Right lobe of liver (tissue), 6 donors: ENCODE results near the gene SLC38A1. TPM values are rescaled to one million over a fixed set of nuclear protein-coding genes. Genes with fewer than 3 reads are reported as not detected.
"Not testable (repeated sequence)": the region's sequence is repeated elsewhere in the genome, so short reads cannot be mapped to it uniquely, and the experiment has no call there.

Experiments used
- ATAC-seq, 4 donors: fragments of 200-7000 bp; cut with Tn5 transposase; one replicate each; pipeline ENCODE4 v1.9.1; 2020; ENCODE audit warnings: mild to moderate bottlenecking in 4 of 4, moderate library complexity in 4 of 4
- DNase-seq, 3 donors: peaks; one replicate each; pipeline ENCODE4 v3.0.0-alpha.2; 2020
- H3K27ac ChIP-seq, 3 donors: fragments of 200-600 bp; one replicate each; pipeline ENCODE4 v1.8.0; 2022
- H3K27me3 ChIP-seq, 2 donors: fragments of 200-600 bp; one replicate each; pipeline ENCODE4 v1.8.0; 2022
- H3K36me3 ChIP-seq, 4 donors: fragments of 200-600 bp; sonication (generic) in 1 of 4; one replicate each; pipeline versions ENCODE4 v1.5.1 to v1.8.0; 2017 to 2022; ENCODE audit warnings: control low read depth in 1 of 4
- H3K4me1 ChIP-seq, 4 donors: fragments of 200-600 bp; sonication (generic) in 1 of 4; one replicate each; pipeline versions ENCODE4 v1.5.1 to v1.8.0; 2017 to 2022; ENCODE audit warnings: control low read depth in 1 of 4
- H3K4me3 ChIP-seq, 3 donors: fragments of 200-600 bp; one replicate each; pipeline ENCODE4 v1.8.0; 2022
- H3K9me3 ChIP-seq, 4 donors: fragments of 200-600 bp; sonication (generic) in 1 of 4; one replicate each; pipeline versions ENCODE4 v1.5.1 to v1.8.0; 2017 to 2022; ENCODE audit warnings: control low read depth in 1 of 4
- CTCF ChIP-seq, 4 donors: fragments of 200-600 bp in 3 of 4; fragments of 450-650 bp in 1 of 4; IDR thresholded peaks; one replicate each; pipeline versions ENCODE4 v1.5.1 to v1.8.0; 2016 to 2022; ENCODE audit warnings: antibody characterized with exemption in 4 of 4, mild to moderate bottlenecking in 2 of 4
- POLR2A ChIP-seq: fragments of 450-650 bp; IDR thresholded peaks from one replicate; pipeline ENCODE4 v1.6.1; 2017; ENCODE audit warnings: antibody characterized with exemption, mild to moderate bottlenecking
- WGBS: methylation state at CpG from one replicate; pipeline ENCODE4 v1.1.6; 2018; ENCODE audit warnings: low coverage, low lambda C conversion rate; ENCODE audit not compliant: insufficient coverage; ENCODE audit errors: missing lambda C conversion rate; 5-methylcytosine and 5-hydroxymethylcytosine counted together
- intact Hi-C, 2 donors: fragments of 100-400 bp; cut with DNase I; formaldehyde crosslinking; loops; one replicate each; pipeline versions ENCODE4 v1.11.2 to v1.14.1; 2022
- total RNA-seq, 6 experiments: library from RNA; depleted of rRNA in 2 of 6; stranded (reverse); fragments of >200 nt in 2 of 6; fragmentation: NEBNext Ultra II Directional in 3 of 6; extraction: Animal tissue kit (Norgen Biotek cat#: 25700) in 3 of 6; gene quantifications; one replicate each; pipeline versions ENCODE4 v1.1.0 to v1.2.4, GENCODE V29; 2016 to 2023
- donor health status: DM: no; HTN: yes; CAD: no.
- donor health status: DM: no; HTN: no; CAD: no.
- donor health status: DM: no; HTN: no; CAD: no.
- donor health status: DM: no; HTN: yes; CAD: no.
- donor health status: DM: no; HTN: yes; CAD: no.

Gene SLC38A1
- total RNA-seq, 6 experiments from 2014 or later, result 7.9 to 20.7 (median 12.2) TPM

GRCh38 chr12:46200551-46200950 lies 68.3 kb downstream of the SLC38A1 start:
- H3K36me3 ChIP-seq, result peaks cover 0 to 8% (median under 1%) of the 10 kb centered on the region in 4 donors

GRCh38 chr12:46198913-46199312 lies 69.9 kb downstream of the SLC38A1 start:
- no peak overlapping the region for H3K27ac ChIP-seq
- peaks cover 0 to 7% (median 0%) of the 10 kb centered on the region in 4 donors for H3K4me1 ChIP-seq
- H3K9me3 ChIP-seq, result no peaks in the 10 kb centered on the region
- TF ChIP-seq POLR2A (no peak), CTCF (IDR thresholded peaks at IDR 0.05) (no peak)
- DNase-seq (no peak), ATAC-seq (no peak)
- peaks cover 0 to 6% (median under 1%) of the 10 kb centered on the region in 4 donors for H3K36me3 ChIP-seq
- no peaks in the 10 kb centered on the region for H3K27me3 ChIP-seq
- WGBS, result 85% methylated on average over 5 of the region's 5 CpGs
- no peak overlapping the region for H3K4me3 ChIP-seq
- intact Hi-C loops, result no loop called here

More at GRCh38 chr12:46200551-46200950, 68.3 kb downstream of the SLC38A1 start:
- Histone ChIP-seq H3K27ac (no peak overlapping the region), H3K27me3 (no peaks in the 10 kb centered on the region), H3K9me3 (no peaks in the 10 kb centered on the region), H3K4me1 (peaks cover 0 to 7% (median 0%) of the 10 kb centered on the region in 4 donors), H3K4me3 (no peak overlapping the region)
- no peak for TF ChIP-seq POLR2A
- no peak for TF ChIP-seq CTCF (IDR thresholded peaks at IDR 0.05)
- no peak for ATAC-seq
- intact Hi-C loops, result no loop called here
- no peak for DNase-seq
- WGBS, result 72% methylated on average over 3 of the region's 3 CpGs

GRCh38 chr12:46197883-46198282 lies 71.0 kb downstream of the SLC38A1 start:
- no peak for TF ChIP-seq CTCF (IDR thresholded peaks at IDR 0.05)
- TF ChIP-seq POLR2A, result no peak
- no peak for DNase-seq
- intact Hi-C loops, result no loop called here
- peaks cover 0 to 7% (median 0%) of the 10 kb centered on the region in 4 donors for H3K4me1 ChIP-seq
- no peak overlapping the region for H3K4me3 ChIP-seq
- 21% methylated on average over 5 of the region's 5 CpGs for WGBS
- peak in 3 of 4 donors; percentile 43 to 62 (median 54) for ATAC-seq
- no peaks in the 10 kb centered on the region for H3K27me3 ChIP-seq
- H3K9me3 ChIP-seq, result no peaks in the 10 kb centered on the region
- H3K27ac ChIP-seq, result no peak overlapping the region
- peaks cover 0 to 3% (median under 1%) of the 10 kb centered on the region in 4 donors for H3K36me3 ChIP-seq

- peaks cover 0 to 37% (median 4%) of the 10 kb centered on the region in 4 donors for H3K4me1 ChIP-seq
- H3K36me3 ChIP-seq, H3K9me3 ChIP-seq, DNase-seq, H3K27me3 ChIP-seq, H3K27ac ChIP-seq, intact Hi-C loops, H3K4me3 ChIP-seq, ATAC-seq: not testable (repeated sequence)
- WGBS, result 89% methylated on average over 2 of the region's 2 CpGs
Measured at GRCh38 chr12:46190533-46190932, 78.3 kb downstream of the SLC38A1 start.

- intact Hi-C loops, result no loop called here
- H3K9me3 ChIP-seq, result no peaks in the 10 kb centered on the region
- DNase-seq (no peak), ATAC-seq (peak in 2 of 4 donors; percentile 11 to 19)
- WGBS, result 88% methylated on average over 2 of the region's 2 CpGs
- H3K4me1 ChIP-seq, result peaks cover 0 to 37% (median 4%) of the 10 kb centered on the region in 4 donors
- H3K4me3 ChIP-seq, result no peak overlapping the region
- no peaks in the 10 kb centered on the region for H3K36me3 ChIP-seq
- TF ChIP-seq POLR2A, result no peak
- TF ChIP-seq CTCF (IDR thresholded peaks at IDR 0.05), result no peak
- no peak overlapping the region for H3K27ac ChIP-seq
- H3K27me3 ChIP-seq, result no peaks in the 10 kb centered on the region
Measured at GRCh38 chr12:46188170-46188569, 80.7 kb downstream of the SLC38A1 start.
